HG02763 (cell line): ENCODE results near the gene C3orf49.

Source experiments
- ATAC-seq: cut with Tn5 transposase; IDR thresholded peaks from one replicate; pipeline ENCODE4 v1.9.1; 2021; ENCODE audit warnings: mild to moderate bottlenecking, moderate library complexity; ENCODE audit not compliant: unreplicated experiment

C3orf49 gene

GRCh38 chr3:63849175-63849574, 30.1 kb downstream of the C3orf49 start:
- no peak for ATAC-seq

GRCh38 chr3:63851287-63851686, 32.2 kb downstream of the C3orf49 start:
- ATAC-seq, result no peak

GRCh38 chr3:63853106-63853505, 34.0 kb downstream of the C3orf49 start:
- no peak for ATAC-seq

- no peak for ATAC-seq
Measured at GRCh38 chr3:63855333-63855940, 36.3 kb downstream of the C3orf49 start.

- ATAC-seq, result no peak
Measured at GRCh38 chr3:63857311-63857710, 38.2 kb downstream of the C3orf49 start.

- no peak for ATAC-seq
Measured at GRCh38 chr3:63860776-63861175, 41.7 kb downstream of the C3orf49 start.

GRCh38 chr3:63861306-63861705, 42.2 kb downstream of the C3orf49 start:
- no peak for ATAC-seq

- no peak for ATAC-seq
Measured at GRCh38 chr3:63862804-63863149, 43.7 kb downstream of the C3orf49 start.

GRCh38 chr3:63863150-63864007, 44.3 kb downstream of the C3orf49 start, which contains the start of the genes ATXN7 and THOC7:
ATXN7 (plus strand) TSS chr3:63863867; CDS start chr3:63912599, 48,732 bp downstream.
THOC7 (minus strand) TSS chr3:63863805; CDS start chr3:63863790, 15 bp downstream.
- peak; percentile 76 for ATAC-seq

- ATAC-seq, result peak; percentile 52
Measured at GRCh38 chr3:63864008-63864964, 45.2 kb downstream of the C3orf49 start.

- ATAC-seq, result no peak
Measured at GRCh38 chr3:63864965-63865327, 45.8 kb downstream of the C3orf49 start.

GRCh38 chr3:63867225-63867624, 48.1 kb downstream of the C3orf49 start:
- ATAC-seq, result no peak

GRCh38 chr3:63869940-63870614, 51.0 kb downstream of the C3orf49 start:
- ATAC-seq, result no peak

- no peak for ATAC-seq
Measured at GRCh38 chr3:63870615-63871005, 51.5 kb downstream of the C3orf49 start.

GRCh38 chr3:63872135-63872924, 53.2 kb downstream of the C3orf49 start:
- ATAC-seq, result no peak

GRCh38 chr3:63874769-63875168, 55.7 kb downstream of the C3orf49 start:
- no peak for ATAC-seq

- no peak for ATAC-seq
Measured at GRCh38 chr3:63875510-63875909, 56.4 kb downstream of the C3orf49 start.

GRCh38 chr3:63876260-63876659, 57.2 kb downstream of the C3orf49 start:
- ATAC-seq, result no peak

GRCh38 chr3:63877737-63878393, 58.8 kb downstream of the C3orf49 start:
- ATAC-seq, result no peak
